GM21367 (cell line): ENCODE data around the gene NRBF2.
"Not testable (repeated sequence)": the region's sequence is repeated elsewhere in the genome, so short reads cannot be mapped to it uniquely, and the experiment has no call there.

Experiments used
- ATAC-seq: cut with Tn5 transposase; IDR thresholded peaks from one replicate; pipeline ENCODE4 v1.9.1; 2021; ENCODE audit not compliant: unreplicated experiment

Gene NRBF2

GRCh38 chr10:63116452-63117072 lies 16.6 kb upstream of the NRBF2 start:
- no peak for ATAC-seq

- no peak for ATAC-seq
These were observed 14.1 kb upstream of the NRBF2 start for GRCh38 chr10:63119041-63119440.

- ATAC-seq: no peak
These were observed 12.6 kb upstream of the NRBF2 start for GRCh38 chr10:63120554-63120953.

GRCh38 chr10:63123727-63124362 lies 9.3 kb upstream of the NRBF2 start:
- no peak for ATAC-seq

- ATAC-seq: no peak
These were observed 7.7 kb upstream of the NRBF2 start for GRCh38 chr10:63125459-63125858.

- no peak for ATAC-seq
These were observed 4.7 kb upstream of the NRBF2 start for GRCh38 chr10:63128443-63128842.

- no peak for ATAC-seq
These were observed 3.2 kb upstream of the NRBF2 start for GRCh38 chr10:63129888-63130287.

- no peak for ATAC-seq
These were observed 475 bp upstream of the NRBF2 start for GRCh38 chr10:63132651-63133055.

GRCh38 chr10:63133821-63134557 lies 861 bp downstream of the NRBF2 start:
- ATAC-seq: no peak

- no peak for ATAC-seq
These were observed 4.2 kb downstream of the NRBF2 start for GRCh38 chr10:63137306-63137705.

- no peak for ATAC-seq
These were observed 6.9 kb downstream of the NRBF2 start for GRCh38 chr10:63140077-63140476.

- ATAC-seq: no peak
These were observed 9.0 kb downstream of the NRBF2 start for GRCh38 chr10:63142136-63142535.

- no peak for ATAC-seq
These were observed 10.9 kb downstream of the NRBF2 start for GRCh38 chr10:63143987-63144386.

GRCh38 chr10:63145782-63146181 lies 12.7 kb downstream of the NRBF2 start:
- ATAC-seq: peak; percentile 66

- ATAC-seq: no peak
These were observed 13.4 kb downstream of the NRBF2 start for GRCh38 chr10:63146503-63146902.

- ATAC-seq: no peak
These were observed 17.6 kb downstream of the NRBF2 start for GRCh38 chr10:63150745-63151144.

GRCh38 chr10:63153868-63154545 lies 20.9 kb downstream of the NRBF2 start:
- not testable (repeated sequence) for ATAC-seq

GRCh38 chr10:63154546-63155387 lies 21.6 kb downstream of the NRBF2 start:
- ATAC-seq: no peak

GRCh38 chr10:63155388-63156020 lies 22.4 kb downstream of the NRBF2 start:
- ATAC-seq: no peak

GRCh38 chr10:63156236-63156635 lies 23.1 kb downstream of the NRBF2 start:
- no peak for ATAC-seq
